B cell (primary cell): Measurements from ENCODE around the gene CYB5B.

Experiments used
- CTCF ChIP-seq: fragments of 200-600 bp; IDR thresholded peaks from one replicate; pipeline ENCODE4 v1.8.0; 2022; ENCODE audit warnings: antibody characterized with exemption, mild to moderate bottlenecking
- EZH2 ChIP-seq: IDR thresholded peaks from 2 replicates; pipeline ENCODE4 v1.6.1; 2012; ENCODE audit warnings: borderline replicate concordance, low read depth, mild to moderate bottlenecking, moderate library complexity, low read length; ENCODE audit not compliant: insufficient read depth, poor library complexity, severe bottlenecking

GRCh38 chr16:69471121-69471520, 46.7 kb downstream of the CYB5B start:
- no peak for TF ChIP-seq CTCF
- no peak for TF ChIP-seq EZH2
